GM19023 (cell line): ENCODE data around the gene LRRC4B.
"Not testable (repeated sequence)": the region's sequence is repeated elsewhere in the genome, so short reads cannot be mapped to it uniquely, and the experiment has no call there.

ENCODE experiments used
- ATAC-seq: cut with Tn5 transposase; IDR thresholded peaks from one replicate; pipeline ENCODE4 v1.9.1; 2021; ENCODE audit warnings: mild to moderate bottlenecking, moderate library complexity; ENCODE audit not compliant: unreplicated experiment

Gene LRRC4B, protein sequence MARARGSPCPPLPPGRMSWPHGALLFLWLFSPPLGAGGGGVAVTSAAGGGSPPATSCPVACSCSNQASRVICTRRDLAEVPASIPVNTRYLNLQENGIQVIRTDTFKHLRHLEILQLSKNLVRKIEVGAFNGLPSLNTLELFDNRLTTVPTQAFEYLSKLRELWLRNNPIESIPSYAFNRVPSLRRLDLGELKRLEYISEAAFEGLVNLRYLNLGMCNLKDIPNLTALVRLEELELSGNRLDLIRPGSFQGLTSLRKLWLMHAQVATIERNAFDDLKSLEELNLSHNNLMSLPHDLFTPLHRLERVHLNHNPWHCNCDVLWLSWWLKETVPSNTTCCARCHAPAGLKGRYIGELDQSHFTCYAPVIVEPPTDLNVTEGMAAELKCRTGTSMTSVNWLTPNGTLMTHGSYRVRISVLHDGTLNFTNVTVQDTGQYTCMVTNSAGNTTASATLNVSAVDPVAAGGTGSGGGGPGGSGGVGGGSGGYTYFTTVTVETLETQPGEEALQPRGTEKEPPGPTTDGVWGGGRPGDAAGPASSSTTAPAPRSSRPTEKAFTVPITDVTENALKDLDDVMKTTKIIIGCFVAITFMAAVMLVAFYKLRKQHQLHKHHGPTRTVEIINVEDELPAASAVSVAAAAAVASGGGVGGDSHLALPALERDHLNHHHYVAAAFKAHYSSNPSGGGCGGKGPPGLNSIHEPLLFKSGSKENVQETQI

DNA sequence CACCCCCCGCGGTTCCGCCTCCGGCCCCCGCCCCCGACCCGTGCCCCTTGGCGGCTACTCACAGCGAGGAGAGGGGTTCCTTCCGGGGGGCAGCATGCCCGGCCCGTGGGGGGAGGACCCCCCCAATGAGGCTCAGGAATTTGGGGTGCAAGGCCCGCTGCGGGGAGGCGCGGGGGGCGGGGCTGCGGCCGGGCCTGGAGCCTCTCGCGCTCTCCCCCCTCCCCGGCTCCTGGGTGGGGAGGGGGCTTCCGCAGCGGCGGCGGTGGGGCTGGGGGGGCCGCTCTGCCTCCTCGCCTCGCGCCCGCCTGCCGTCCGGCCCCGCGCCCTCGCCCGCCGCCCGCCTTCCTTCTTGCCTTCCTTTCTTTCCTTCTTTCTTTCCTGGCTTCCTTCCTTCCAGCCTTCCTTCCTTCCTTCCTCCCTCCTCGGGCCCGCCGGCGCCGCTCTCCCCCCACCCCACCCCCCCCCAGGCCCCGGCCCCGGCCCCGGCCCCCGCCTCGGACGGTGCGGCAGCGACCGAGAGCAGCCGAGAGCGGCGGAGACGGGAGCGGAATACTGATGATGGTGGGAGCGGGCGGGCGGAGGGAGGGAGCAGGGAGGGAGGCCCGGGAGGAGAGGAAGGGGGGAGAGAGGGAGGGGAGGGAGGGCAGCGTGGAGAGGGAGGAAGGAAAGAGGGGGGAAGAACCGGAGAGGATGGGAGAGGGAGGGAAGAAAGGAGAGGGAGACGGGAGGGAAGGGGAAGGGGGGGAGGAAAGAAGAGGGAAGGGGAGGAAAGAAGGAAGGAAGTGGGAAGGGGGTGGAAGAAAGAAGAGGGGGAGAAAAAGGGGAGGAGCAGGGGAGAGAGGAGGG lies at the start of gene LRRC4B:
TSS of gene LRRC4B (minus strand) at position 554 of the 846 bp plus-strand sequence. CDS start 19,597 bp downstream, outside the sequence.
- ATAC-seq, result no peak

DNA sequence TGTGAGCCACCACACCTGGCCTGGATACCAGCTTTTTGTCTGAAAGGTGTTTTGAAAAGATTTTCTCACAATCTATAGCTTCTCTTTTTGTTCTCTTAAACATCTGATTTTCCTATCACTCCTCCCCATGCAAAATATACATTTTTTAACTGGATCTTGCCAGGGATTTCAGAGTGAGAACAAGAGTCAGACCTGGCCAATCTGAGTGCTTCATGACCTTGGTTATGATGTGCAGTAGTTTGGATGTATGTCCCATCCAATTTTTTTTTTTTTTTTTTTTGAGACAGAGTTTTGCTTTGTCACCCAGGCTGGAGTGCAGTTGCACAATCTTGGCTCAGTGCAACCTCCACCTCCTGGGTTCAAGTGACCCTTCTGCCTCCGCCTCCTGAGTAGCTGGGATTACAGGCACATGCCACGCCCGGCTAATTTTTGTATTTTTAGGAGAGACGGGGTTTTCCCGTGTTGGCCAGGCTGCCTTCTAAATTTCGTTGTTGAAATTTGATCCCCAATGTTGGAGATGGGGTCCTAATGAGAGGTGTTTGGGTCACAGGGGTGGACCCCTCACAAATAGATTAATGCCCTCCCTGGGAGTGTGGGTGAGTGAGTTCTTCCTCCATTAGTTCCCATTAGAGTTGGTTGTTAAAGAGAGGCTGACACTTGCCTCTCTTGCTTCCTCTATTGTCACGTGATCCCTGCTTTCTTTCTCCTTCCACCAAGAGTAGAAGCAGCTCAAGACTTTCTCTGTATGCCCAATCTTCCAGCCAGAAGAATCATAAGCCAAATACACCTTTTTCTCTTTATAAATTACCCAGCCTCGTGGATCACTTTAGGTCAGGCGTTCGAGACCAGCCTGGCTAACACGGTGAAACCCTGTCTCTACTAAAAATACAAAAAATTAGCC lies 44.5 kb upstream of the LRRC4B start:
- not testable (repeated sequence) for ATAC-seq

DNA sequence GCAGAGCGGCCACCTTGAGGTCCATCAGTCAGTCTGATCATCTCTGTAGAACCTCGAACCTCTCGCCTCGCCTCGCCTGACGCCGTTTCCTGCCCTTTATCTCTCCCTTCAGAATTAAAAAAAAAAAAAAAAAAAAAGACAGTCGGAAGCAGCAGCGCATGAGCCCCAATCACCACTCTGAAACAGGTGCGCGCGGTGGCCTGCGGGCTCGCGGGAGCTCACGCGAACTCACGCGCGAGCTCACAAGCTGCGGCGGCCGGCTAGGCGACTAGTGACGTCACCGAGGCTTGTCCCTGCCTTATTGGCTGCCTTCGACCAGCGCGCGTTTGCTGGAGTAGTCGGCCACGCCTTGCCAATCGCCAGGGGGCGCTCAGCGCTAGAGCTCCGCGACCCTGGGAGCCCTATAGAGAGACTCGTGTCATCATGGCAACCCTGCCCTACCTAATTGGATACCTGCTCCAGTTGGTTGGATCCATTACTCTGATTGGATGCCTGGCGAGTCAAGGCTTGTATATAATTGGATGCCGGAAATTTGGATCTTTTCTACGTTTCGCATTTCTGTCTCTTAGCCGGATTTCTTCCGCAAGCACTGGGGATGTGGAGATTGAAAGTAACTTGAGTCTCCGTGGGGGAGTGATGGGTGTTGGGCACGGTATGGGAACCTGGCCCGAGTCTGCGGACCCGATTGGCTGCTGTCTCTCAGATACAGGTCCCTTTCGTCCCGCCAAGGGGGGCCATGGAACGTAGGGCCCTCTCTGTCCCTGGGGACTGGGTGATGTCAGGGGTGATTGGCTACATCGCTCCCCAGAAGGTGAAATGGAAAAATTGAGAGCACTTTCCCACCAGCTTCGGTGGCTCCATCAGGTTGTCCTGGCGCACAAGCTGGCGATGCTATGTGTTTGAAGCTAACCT lies 39.9 kb upstream of the LRRC4B start:
- no peak for ATAC-seq

DNA sequence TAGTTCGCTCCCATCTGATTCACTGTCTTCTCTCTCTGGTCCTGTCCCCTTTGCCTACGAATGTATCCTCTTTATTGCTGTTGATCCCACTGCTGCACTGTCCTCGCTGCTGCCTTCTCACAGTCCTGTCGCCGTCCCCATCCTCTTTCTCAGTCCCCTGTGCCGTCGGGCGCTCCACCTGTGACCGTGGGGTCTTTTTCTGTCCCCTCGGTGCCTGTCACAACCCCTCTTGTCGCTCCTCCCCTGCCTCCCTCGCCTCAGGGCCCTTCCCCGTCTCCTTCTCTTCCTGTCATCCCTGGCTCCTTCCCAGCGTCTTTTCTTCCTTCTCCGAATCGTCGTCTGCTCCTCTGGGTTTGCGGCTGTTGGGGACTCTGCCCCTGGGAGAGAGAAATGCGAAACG lies 39.2 kb upstream of the LRRC4B start:
- ATAC-seq, result no peak

DNA sequence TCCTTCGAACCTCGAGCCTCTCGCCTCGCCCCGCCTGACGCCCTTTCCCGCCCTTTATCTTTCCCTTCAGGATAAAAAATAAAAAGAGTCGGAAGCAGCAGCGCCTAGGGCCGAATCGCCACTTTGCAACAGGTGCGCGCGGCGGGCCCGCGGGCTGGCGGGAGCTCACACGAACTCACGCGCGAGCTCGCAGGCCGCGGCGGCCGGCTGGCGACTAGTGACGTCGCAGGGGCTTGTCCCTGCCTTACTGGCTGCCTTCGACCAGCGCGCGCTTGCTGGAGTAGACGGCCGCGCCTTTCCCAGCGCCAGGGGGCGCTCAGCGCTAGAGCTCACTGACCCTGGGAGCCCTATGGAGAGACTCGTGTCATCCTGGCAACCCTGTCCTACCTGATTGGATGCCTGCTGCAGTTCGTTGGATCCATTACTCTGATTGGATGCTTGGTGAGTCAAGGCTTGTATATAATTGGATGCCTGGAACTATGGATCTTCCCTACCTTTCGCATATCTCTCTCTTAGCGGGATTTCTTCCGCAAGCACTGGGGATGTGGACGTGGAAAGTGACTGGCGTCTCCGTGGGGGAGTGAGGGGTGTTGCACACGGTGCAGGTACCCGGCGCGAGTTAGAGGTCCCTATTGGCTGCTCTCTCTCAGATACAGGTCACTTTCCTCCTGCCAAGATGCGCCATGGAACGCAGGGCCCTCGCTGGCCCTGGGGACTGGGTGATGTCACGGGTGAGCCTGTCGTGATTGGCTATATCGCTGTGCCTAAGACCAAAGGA lies 38.0 kb upstream of the LRRC4B start:
- not testable (repeated sequence) for ATAC-seq

DNA sequence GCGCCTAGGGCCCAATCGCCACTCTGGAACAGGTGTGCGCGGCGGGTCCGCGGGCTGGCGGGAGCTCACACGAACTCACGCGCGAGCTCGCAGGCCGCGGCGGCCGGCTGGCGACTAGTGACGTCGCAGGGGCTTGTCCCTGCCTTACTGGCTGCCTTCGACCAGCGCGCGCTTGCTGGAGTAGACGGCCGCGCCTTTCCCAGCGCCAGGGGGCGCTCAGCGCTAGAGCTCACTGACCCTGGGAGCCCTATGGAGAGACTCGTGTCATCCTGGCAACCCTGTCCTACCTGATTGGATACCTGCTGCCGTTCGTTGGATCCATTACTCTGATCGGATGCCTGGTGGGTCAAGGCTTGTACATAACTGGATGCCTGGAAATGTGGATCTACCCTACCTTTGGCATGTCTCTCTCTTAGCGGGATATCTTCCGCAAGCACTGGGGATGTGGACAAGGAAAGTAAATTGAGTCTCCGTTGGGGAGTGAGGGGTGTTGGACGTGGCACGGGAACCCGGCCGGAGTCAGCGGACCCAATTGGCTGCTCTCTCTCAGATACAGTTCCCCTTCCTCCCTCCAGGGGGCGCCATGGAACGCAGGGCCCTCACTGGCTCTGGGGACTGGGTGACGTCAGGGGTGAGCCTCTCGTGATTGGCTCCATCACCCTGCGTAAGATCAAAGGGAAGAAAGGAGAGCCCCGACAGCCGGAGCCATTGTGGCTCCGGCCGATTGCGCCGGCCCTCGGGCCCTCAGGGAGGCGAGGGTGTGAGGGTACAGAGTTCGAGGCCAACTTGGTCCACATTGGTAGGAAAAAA lies 36.2 kb upstream of the LRRC4B start:
- not testable (repeated sequence) for ATAC-seq

DNA sequence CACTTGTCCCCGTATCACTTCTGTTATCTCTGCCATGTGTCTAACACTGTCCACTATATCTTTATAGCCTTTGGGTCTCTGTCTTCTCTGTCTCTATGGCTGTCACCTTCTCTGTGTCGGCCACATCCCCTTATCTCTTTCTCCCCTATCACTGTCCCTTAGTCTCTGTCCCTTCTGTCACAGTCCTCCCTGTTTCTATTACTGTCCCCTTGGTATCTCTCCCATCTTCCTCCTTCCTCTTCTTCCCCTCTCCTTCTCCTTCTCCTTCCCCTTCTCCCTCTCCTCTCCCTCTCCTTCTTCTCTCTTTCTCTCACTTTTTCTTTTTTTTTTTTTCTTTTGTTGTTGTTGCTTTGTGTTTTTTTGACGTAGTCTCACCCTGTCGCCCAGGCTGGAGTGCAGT lies 34.7 kb upstream of the LRRC4B start:
- ATAC-seq, result no peak

DNA sequence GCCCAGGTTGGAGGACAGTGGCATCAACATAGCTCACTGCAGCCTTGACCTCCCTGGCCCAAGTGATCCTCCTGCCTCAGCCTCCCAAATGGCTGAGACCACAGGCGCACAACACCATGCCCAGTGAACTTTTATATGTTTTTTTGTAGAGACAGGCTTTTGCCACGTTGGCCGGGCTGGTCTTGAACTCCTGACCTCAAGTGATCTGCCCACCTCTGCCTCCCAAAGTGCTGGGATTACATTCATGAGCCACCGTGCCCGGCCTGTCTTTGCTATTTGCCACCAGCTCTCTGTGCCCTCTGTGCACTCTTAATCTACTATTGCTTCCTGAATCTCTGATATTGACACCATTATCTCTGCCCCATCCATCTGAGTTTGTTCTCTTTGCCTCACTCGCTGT lies 34.3 kb upstream of the LRRC4B start:
- no peak for ATAC-seq

DNA sequence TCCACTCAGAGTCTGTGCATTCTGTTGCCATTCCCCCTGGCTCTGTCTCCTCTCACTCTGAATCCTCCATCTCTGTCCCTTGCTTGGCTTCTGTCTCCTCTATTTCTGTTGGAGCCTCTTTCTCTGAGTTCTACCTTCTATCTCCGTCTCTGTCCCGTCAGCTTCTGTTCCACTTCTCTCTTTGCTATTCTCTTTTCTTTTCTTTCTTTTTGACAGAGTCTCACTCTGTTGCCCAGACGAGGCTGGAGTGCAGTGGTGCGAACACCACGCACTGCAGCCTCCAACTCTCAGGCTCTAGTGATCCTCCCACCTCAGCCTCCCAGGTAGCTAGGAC lies 33.8 kb upstream of the LRRC4B start:
- ATAC-seq, result no peak

DNA sequence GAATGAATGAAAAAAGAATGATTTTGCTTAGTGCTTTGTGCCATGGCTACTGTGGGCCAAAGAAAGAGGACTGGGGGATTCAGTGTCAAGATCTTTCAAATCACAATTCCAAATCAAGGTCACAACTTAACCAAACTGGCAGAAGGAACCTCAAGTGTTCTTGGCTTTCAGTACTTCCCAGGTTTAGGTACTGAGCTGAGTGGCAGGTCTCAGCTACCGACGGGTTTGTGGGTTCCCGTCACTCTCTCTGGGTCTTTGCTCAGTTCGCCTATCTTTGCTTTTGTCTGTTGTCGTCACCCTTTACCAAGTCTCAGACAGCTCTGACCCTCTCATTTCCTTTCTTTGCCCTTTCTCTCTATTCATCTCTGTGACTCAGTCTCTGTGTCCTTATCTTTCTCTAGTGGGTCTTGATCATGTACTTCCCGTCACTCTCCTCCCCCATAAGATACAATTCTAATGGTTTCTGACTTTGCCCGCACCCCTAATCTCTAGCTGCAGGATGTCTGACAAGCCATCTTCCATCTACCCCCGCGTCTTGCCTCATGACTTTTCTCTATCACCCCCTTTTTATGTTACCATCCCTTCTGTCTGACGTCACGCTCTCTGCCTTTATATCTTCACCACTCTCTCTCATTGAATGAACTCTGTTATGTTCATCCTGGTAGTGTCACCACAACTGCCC lies 33.3 kb upstream of the LRRC4B start:
- no peak for ATAC-seq

DNA sequence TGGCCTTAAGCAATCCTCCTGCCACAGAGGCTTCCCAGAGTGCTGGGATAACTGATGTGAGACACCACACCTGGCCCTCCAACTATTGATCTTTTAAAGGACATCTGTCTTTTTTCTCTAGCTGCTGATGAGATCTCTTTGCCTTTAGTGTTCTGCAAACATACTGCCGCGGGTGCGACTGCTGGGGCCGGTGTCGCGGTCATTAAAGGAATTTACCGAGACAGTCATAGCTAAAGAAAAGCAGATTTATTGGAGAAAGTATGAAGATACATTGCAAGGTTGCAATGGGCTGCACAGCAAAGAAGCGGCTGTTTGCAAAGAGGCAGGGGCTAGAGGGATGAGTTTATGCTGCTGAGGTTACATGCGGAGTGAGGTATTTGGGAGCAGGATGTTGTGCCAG lies 31.2 kb upstream of the LRRC4B start:
- no peak for ATAC-seq

DNA sequence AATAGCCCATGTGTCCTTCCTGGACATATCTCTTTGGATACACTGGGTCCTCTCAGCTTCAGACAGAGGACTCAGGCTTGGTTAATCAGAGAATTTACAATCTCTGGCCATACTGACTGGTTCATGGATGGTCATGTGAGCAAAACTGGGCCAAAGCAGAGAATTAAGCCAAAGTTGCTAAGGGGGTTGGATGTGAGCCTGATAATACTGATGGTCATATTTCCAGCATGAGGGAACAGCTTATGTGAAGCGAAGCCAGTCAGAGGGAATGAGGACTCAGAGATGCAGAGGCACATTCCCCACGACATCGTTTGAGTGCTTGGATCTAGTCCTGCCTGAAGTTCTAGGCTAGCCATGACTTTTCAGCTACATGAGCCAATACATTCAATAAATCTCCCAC lies 22.0 kb upstream of the LRRC4B start:
- no peak for ATAC-seq

DNA sequence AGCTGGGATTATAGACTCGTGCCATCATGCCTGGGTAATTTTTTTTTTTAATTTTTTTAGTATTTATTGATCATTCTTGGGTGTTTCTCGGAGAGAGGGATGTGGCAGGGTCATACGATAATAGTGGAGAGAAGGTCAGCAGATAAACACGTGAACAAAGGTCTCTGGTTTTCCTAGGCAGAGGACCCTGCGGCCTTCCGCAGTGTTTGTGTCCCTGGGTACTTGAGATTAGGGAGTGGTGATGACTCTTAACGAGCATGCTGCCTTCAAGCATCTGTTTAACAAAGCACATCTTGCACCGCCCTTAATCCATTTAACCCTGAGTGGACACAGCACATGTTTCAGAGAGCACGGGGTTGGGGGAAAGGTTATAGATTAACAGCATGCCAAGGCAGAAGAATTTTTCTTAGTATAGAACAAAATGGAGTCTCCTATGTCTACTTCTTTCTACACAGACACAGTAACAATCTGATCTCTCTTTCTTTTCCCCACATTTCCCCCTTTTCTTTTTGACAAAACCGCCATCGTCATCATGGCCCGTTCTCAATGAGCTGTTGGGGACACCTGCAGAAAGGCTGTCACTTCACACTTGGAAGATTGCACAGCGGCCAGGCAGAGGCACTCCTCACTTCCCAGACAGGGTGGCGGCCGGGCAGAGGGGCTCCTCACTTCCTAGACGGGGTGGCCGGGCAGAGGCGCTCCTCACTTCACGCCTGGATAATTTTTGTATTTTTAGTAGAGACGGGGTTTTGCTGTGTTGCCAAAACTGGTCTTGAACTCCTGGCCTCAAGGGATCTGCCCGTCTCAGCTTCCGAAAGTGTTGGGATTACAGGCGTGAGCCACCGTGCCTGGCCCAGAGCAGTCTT lies 13.8 kb upstream of the LRRC4B start:
- not testable (repeated sequence) for ATAC-seq

DNA sequence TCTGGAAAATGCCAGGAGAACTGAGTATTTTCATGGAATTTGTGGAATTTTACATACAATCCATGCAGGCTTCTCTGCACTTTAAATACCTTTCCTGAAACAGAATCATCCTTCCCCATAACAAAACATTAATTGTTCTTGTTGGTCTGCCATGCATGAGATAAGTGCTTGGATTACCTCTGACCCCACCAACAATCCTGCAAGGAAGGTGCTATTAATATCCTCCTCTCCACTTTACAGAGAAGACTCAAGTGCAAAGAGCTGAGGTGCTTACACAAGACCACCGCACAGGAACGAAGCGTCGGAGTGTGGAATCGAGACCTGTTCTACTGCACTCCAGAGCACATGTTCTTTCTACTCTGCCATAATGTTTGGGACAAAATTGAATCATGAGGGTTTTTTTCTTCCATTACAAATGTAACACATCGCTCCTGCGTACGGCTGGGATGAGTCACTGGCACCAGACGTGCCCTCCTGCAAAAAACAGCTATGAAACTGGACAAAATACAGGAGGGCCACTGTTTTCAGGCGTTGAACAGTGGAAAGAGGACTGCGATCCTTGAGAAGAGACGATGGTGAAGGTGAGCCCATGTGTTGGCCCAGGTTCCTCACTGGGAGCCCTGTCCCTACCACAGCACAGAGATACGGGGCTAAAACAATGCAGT lies 12.9 kb upstream of the LRRC4B start:
- ATAC-seq, result no peak

DNA sequence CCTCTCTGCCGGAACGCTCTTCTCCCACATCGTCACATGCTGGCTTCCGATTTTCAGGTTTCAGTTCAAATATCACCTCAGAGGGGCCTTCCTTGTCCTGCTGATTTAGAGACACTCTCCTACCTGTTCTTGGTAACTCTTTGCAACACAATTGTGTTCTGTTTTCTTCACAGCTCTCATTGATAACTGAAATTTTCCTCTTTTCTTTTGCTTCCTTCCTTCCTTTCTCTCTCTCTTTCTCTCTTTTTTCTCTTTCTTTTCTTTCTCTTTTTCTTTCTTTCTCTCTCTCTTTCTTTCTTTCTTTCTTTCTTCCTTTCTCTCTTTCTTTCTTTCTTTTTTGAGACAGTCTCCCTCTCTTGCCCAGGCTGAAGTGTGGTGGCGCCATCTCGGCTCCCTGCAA lies 12.0 kb upstream of the LRRC4B start:
- ATAC-seq, result no peak

DNA sequence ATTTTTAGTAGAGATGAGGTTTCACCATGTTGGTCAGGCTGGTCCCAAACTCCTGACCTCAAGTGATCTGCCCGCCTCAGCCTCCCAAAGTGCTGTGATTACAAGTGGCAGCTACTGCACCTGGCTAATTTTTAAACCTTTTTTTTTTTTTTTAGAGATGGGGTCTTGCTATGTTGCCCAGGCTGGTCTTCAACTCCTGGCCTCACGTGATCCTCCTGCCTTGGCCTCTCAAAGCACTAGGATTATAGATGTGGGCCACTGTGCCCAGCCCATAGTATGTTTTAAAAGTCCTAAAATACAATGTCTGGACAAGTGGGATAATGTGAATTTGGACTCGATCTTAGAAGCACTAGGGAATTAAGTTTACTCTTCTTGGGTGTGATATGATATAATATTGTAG lies 8.5 kb upstream of the LRRC4B start:
- not testable (repeated sequence) for ATAC-seq
